ENCODE measurements around the gene TPM3.
A peak's percentile ranks its signal among the peaks of the same experiment; 100 is the strongest.

TPM3 gene

GRCh38 chr1:154186852-154187501 lies 4.9 kb downstream of the TPM3 start:
- Mint-ChIP-seq H3K4me3 (no peak overlapping the region), H3K36me3 (ENCODE audit: low read depth) (peaks cover 2% of the 10 kb centered on the region), H3K27ac (no peak overlapping the region), H3K4me1 (ENCODE audit: low read depth) (peaks cover 18% of the 10 kb centered on the region), H3K27me3 (peaks cover 5% of the 10 kb centered on the region), H3K9me3 (no peaks in the 10 kb centered on the region)

GRCh38 chr1:154186177-154186576 lies 5.7 kb downstream of the TPM3 start:
- Mint-ChIP-seq H3K4me1 (ENCODE audit: low read depth) (peaks cover 25% of the 10 kb centered on the region), H3K27me3 (no peaks in the 10 kb centered on the region), H3K36me3 (ENCODE audit: low read depth) (peaks cover 10% of the 10 kb centered on the region), H3K27ac (no peak overlapping the region), H3K9me3 (no peaks in the 10 kb centered on the region), H3K4me3 (no peak overlapping the region)

GRCh38 chr1:154183046-154183915 lies 8.6 kb downstream of the TPM3 start:
- H3K4me3 Mint-ChIP-seq = peak overlapping the region; percentile 99
- H3K9me3 Mint-ChIP-seq = no peaks in the 10 kb centered on the region
- H3K27ac Mint-ChIP-seq = peak overlapping the region; percentile 99
- H3K36me3 Mint-ChIP-seq (ENCODE audit: low read depth) = peaks cover 34% of the 10 kb centered on the region
- no peaks in the 10 kb centered on the region for H3K27me3 Mint-ChIP-seq
- H3K4me1 Mint-ChIP-seq (ENCODE audit: low read depth) = peaks cover 53% of the 10 kb centered on the region

- H3K27ac Mint-ChIP-seq = peak overlapping the region; percentile 99
- peak overlapping the region; percentile 99 for H3K4me3 Mint-ChIP-seq
- peaks cover 40% of the 10 kb centered on the region for H3K36me3 Mint-ChIP-seq (ENCODE audit: low read depth)
- peaks cover 61% of the 10 kb centered on the region for H3K4me1 Mint-ChIP-seq (ENCODE audit: low read depth)
- H3K9me3 Mint-ChIP-seq = no peaks in the 10 kb centered on the region
- no peaks in the 10 kb centered on the region for H3K27me3 Mint-ChIP-seq
Measured at GRCh38 chr1:154182344-154183045, 9.4 kb downstream of the TPM3 start.

- no peaks in the 10 kb centered on the region for H3K9me3 Mint-ChIP-seq
- H3K4me1 Mint-ChIP-seq (ENCODE audit: low read depth) = peaks cover 67% of the 10 kb centered on the region
- H3K27me3 Mint-ChIP-seq = no peaks in the 10 kb centered on the region
- peaks cover 46% of the 10 kb centered on the region for H3K36me3 Mint-ChIP-seq (ENCODE audit: low read depth)
- H3K27ac Mint-ChIP-seq = peak overlapping the region; percentile 99
- peak overlapping the region; percentile 99 for H3K4me3 Mint-ChIP-seq
Measured at GRCh38 chr1:154181944-154182343, 10.0 kb downstream of the TPM3 start.

DNA sequence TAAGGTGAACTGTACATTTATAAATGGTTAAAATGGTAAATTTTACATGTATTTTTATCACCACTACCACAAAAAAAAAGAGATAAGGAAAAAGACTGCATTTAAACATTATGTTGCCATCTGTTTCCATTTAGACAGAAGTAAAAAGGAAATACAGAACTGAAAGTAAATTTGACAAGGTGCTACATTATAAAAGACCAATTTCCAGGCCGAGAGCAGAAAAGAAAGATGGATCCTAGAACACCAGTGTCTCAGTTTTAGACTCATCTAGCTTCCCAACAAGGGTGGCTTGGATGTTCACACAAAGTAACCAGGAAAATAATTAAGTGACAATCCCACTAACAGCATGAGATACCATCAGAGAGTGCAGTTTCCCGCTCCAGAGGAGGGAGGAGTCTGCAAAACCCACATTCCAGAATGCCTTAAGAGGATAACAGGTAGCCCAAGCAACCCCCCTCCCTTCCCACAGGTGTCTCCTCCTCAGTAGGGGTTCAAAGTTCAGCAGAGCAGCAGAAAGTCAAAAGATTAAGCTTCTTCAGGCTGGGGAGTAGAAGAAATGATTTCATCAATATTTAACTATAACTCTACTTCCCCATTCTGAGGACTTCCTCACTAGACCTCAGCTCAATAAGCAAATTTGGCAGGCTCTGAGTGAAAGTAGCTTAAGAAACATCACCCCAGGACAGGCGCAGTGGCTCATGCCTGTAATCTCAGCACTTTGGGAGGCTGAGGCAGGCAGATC lies 11.8 kb downstream of the TPM3 start:
- Mint-ChIP-seq H3K4me3 (peak overlapping the region; percentile 99), H3K27ac (peak overlapping the region; percentile 76), H3K27me3 (no peaks in the 10 kb centered on the region), H3K9me3 (no peaks in the 10 kb centered on the region), H3K36me3 (ENCODE audit: low read depth) (peaks cover 61% of the 10 kb centered on the region), H3K4me1 (ENCODE audit: low read depth) (peaks cover 77% of the 10 kb centered on the region)

GRCh38 chr1:154178911-154179811 lies 12.7 kb downstream of the TPM3 start:
- H3K27me3 Mint-ChIP-seq = no peaks in the 10 kb centered on the region
- H3K4me1 Mint-ChIP-seq (ENCODE audit: low read depth) = peaks cover 82% of the 10 kb centered on the region
- peaks cover 68% of the 10 kb centered on the region for H3K36me3 Mint-ChIP-seq (ENCODE audit: low read depth)
- H3K4me3 Mint-ChIP-seq = peak overlapping the region; percentile 99
- H3K27ac Mint-ChIP-seq = peak overlapping the region; percentile 76
- no peaks in the 10 kb centered on the region for H3K9me3 Mint-ChIP-seq

DNA sequence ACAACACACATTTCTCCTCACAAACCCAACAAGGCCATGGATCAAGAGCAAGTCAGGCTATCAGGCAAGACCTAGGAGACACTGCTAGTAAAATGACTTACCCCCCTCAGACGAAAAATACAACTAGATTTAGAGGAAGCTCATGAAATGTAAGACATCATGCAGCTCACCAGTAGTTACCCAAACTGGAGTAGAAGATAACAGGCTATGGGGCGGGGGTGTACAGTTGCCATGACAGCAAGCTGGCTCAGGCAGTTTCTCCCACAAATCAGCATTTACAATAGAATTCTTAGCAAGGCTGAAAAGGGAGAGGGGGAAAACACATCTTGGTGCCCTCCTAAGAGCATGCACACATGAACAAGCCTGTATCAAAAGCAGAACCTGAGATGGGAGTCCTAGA lies 13.9 kb downstream of the TPM3 start:
- Mint-ChIP-seq H3K36me3 (ENCODE audit: low read depth) (peaks cover 71% of the 10 kb centered on the region), H3K4me3 (peak overlapping the region; percentile 99), H3K4me1 (ENCODE audit: low read depth) (peaks cover 77% of the 10 kb centered on the region), H3K27me3 (no peaks in the 10 kb centered on the region), H3K27ac (peak overlapping the region; percentile 76), H3K9me3 (no peaks in the 10 kb centered on the region)

GRCh38 chr1:154176337-154176736 lies 15.6 kb downstream of the TPM3 start:
- peaks cover 83% of the 10 kb centered on the region for H3K4me1 Mint-ChIP-seq (ENCODE audit: low read depth)
- no peaks in the 10 kb centered on the region for H3K27me3 Mint-ChIP-seq
- H3K9me3 Mint-ChIP-seq = no peaks in the 10 kb centered on the region
- peak overlapping the region; percentile 14 for H3K4me3 Mint-ChIP-seq
- peaks cover 79% of the 10 kb centered on the region for H3K36me3 Mint-ChIP-seq (ENCODE audit: low read depth)
- H3K27ac Mint-ChIP-seq = peak overlapping the region; percentile 46

GRCh38 chr1:154174654-154175053 lies 17.2 kb downstream of the TPM3 start:
- no peak overlapping the region for H3K27ac Mint-ChIP-seq
- no peaks in the 10 kb centered on the region for H3K27me3 Mint-ChIP-seq
- H3K4me1 Mint-ChIP-seq (ENCODE audit: low read depth) = peaks cover 83% of the 10 kb centered on the region
- peaks cover 82% of the 10 kb centered on the region for H3K36me3 Mint-ChIP-seq (ENCODE audit: low read depth)
- no peak overlapping the region for H3K4me3 Mint-ChIP-seq
- no peaks in the 10 kb centered on the region for H3K9me3 Mint-ChIP-seq

GRCh38 chr1:154171880-154172279 lies 20.0 kb downstream of the TPM3 start:
- peaks cover 80% of the 10 kb centered on the region for H3K36me3 Mint-ChIP-seq (ENCODE audit: low read depth)
- H3K27me3 Mint-ChIP-seq = no peaks in the 10 kb centered on the region
- no peaks in the 10 kb centered on the region for H3K9me3 Mint-ChIP-seq
- peaks cover 69% of the 10 kb centered on the region for H3K4me1 Mint-ChIP-seq (ENCODE audit: low read depth)
- no peak overlapping the region for H3K4me3 Mint-ChIP-seq
- H3K27ac Mint-ChIP-seq = peak overlapping the region; percentile 73

- Mint-ChIP-seq H3K9me3 (no peaks in the 10 kb centered on the region), H3K4me3 (peak overlapping the region; percentile 63), H3K36me3 (ENCODE audit: low read depth) (peaks cover 80% of the 10 kb centered on the region), H3K27ac (peak overlapping the region; percentile 73), H3K4me1 (ENCODE audit: low read depth) (peaks cover 63% of the 10 kb centered on the region), H3K27me3 (no peaks in the 10 kb centered on the region)
Measured at GRCh38 chr1:154171223-154171583, 20.7 kb downstream of the TPM3 start.

- peaks cover 80% of the 10 kb centered on the region for H3K36me3 Mint-ChIP-seq (ENCODE audit: low read depth)
- H3K4me3 Mint-ChIP-seq = peak overlapping the region; percentile 63
- H3K27ac Mint-ChIP-seq = peak overlapping the region; percentile 73
- no peaks in the 10 kb centered on the region for H3K27me3 Mint-ChIP-seq
- no peaks in the 10 kb centered on the region for H3K9me3 Mint-ChIP-seq
- H3K4me1 Mint-ChIP-seq (ENCODE audit: low read depth) = peaks cover 57% of the 10 kb centered on the region
Measured at GRCh38 chr1:154170547-154171222, 21.2 kb downstream of the TPM3 start.

Data from stimulated activated naive CD8-positive, alpha-beta T cell treated with anti-CD3 and anti-CD28 coated beads, Interleukin-15, Interleukin-2, amounts not matched to agents 100 ng/mL and 50 ng/mL, for 24 hours (primary cell).